Subcutaneous abdominal adipose tissue (tissue), 5 donors: ENCODE measurements around the gene SDC3.

Experiments
- H3K27ac ChIP-seq: one replicate; pipeline ENCODE4 v1.7.0; 2013; ENCODE audit warnings: low read depth, mild to moderate bottlenecking, inconsistent platforms, low read length, moderate library complexity
- H3K27me3 ChIP-seq, 5 donors: one replicate each; pipeline ENCODE4 v1.7.0; 2013; ENCODE audit warnings: low read length in 5 of 5, inconsistent platforms in 1 of 5; ENCODE audit not compliant: control insufficient read depth in 5 of 5, insufficient read depth in 4 of 5
- H3K36me3 ChIP-seq, 5 donors: one replicate each; pipeline ENCODE4 v1.7.0; 2013; ENCODE audit warnings: low read length in 5 of 5; ENCODE audit not compliant: control insufficient read depth in 5 of 5, insufficient read depth in 5 of 5
- H3K4me1 ChIP-seq, 5 donors: one replicate each; pipeline ENCODE4 v1.7.0; 2013; ENCODE audit warnings: low read length in 5 of 5, mild to moderate bottlenecking in 3 of 5, moderate library complexity in 1 of 5; ENCODE audit not compliant: control insufficient read depth in 5 of 5, insufficient read depth in 5 of 5
- H3K4me3 ChIP-seq, 5 donors: one replicate each; pipeline ENCODE4 v1.7.0; 2013; ENCODE audit warnings: low read length in 5 of 5, low read depth in 1 of 5
- H3K9ac ChIP-seq, 5 donors: one replicate each; pipeline ENCODE4 v1.7.0; 2013; ENCODE audit warnings: low read length in 5 of 5, mild to moderate bottlenecking in 4 of 5, moderate library complexity in 3 of 5
- H3K9me3 ChIP-seq, 5 donors: one replicate each; pipeline ENCODE4 v1.7.0; 2013; ENCODE audit warnings: low read length in 5 of 5; ENCODE audit not compliant: control insufficient read depth in 5 of 5
- donor health status: healthy.
- donor health status: healthy.
- donor health status: healthy.
- donor health status: healthy.
- donor health status: healthy.

SDC3 gene

DNA sequence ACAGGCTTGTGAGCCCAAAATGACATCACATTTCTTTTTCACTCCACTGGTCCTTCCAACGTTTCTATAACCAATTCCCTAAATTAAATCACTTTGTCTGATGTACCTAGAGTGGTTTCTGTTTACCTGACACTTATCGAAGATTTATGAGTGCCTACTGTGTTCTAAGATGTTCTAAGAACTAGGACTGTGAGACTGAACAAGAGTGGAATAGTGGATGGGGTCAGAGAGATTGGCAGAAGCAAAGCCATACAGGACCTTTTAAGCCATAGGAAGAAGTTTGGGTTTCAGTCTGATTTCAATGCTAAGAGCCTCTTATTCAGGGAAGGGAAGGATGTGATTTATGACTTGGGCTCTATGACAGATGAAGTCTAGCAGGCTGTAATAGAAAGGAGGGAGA lies 78.7 kb downstream of the SDC3 start:
- peaks cover 0 to 33% (median 21%) of the 10 kb centered on the region in 5 donors for H3K4me1 ChIP-seq
- no peaks in the 10 kb centered on the region for H3K27me3 ChIP-seq
- no peak overlapping the region for H3K9ac ChIP-seq
- no peaks in the 10 kb centered on the region for H3K36me3 ChIP-seq
- H3K27ac ChIP-seq = peak overlapping the region; percentile 38
- H3K4me3 ChIP-seq = no peak overlapping the region
- H3K9me3 ChIP-seq = no peaks in the 10 kb centered on the region

DNA sequence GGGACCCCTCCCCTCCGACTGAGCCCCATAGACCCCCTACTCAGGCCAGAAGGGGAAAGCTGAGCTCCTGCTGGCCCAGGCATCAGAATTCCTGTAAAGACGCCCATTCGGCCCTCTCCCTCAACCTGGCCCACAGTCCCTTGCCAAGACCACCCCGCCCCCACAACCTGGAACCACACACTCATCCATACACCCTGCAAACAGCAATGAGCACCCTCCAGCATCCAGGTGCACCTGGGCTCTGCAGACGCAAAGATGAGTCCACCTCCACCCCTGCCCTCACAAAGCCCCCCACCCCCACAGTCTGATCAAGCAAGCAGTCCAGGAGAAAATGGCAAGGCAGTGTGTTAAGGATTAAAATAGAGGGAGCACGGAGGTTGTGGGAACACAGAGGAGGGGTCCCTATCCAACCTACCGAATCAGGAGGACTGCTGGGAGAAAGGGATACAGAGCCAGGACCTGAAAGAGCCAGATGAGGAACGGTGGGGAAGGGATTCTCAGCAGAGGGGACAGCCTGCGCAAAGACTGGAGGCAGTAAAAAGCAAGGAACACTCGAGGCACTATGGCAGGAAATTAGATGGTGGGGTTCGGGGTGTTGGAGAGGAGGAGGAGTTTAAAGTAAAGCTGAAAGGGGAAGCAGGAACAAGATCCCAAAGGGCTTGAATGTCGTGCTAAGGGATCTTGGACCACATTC lies 83.7 kb downstream of the SDC3 start:
- Histone ChIP-seq H3K27me3 (no peaks in the 10 kb centered on the region), H3K4me1 (peaks cover 13 to 56% (median 53%) of the 10 kb centered on the region in 5 donors), H3K9ac (peak overlapping the region in 2 of 5 donors; percentile 83 to 88), H3K36me3 (no peaks in the 10 kb centered on the region), H3K4me3 (peak overlapping the region in 2 of 5 donors; percentile 67 to 75), H3K9me3 (no peaks in the 10 kb centered on the region), H3K27ac (peak overlapping the region; percentile 97)

DNA sequence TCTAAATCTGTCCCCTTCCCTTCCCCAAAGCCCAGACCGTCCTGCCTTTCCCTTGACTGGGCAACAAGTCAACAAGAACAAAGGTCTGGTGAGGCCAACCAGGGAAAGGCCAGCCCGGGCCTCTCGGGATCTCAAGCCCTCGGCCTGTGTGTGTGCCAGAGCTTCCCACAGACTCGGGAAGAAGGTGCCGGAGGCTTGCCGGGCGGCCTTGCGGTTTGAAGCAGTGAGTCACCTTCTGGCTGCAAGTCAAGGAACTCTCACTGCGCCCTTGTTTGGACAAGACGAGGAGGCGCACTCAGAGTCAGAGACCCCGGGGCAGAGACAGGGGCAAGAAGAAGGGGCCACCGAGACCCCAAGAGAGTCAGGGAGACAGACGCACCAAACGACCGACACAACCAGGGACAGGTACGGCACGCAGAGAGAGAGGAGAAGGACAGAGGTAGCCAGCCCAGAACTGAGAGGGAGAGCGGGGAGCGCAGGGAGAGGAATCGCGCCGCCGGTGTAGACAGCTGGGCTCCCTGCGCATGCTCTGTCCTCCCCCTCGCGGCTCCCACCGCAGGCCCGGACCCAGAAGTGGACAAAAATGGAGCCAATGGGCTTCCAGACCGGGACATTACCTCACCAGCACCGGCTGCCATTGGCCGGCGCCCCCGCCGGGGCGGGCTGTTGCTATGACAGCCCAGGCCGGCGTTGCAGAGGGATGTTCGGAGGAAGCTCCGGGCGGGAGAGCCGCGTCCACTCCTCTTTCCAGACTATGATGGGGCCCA lies 84.4 kb downstream of the SDC3 start:
- Histone ChIP-seq H3K9ac (peak overlapping the region; percentile 71 to 88 (median 83)), H3K36me3 (no peaks in the 10 kb centered on the region), H3K9me3 (no peaks in the 10 kb centered on the region), H3K27me3 (no peaks in the 10 kb centered on the region), H3K4me3 (peak overlapping the region; percentile 59 to 75 (median 65)), H3K27ac (peak overlapping the region; percentile 97), H3K4me1 (peaks cover 13 to 52% (median 49%) of the 10 kb centered on the region in 5 donors)

DNA sequence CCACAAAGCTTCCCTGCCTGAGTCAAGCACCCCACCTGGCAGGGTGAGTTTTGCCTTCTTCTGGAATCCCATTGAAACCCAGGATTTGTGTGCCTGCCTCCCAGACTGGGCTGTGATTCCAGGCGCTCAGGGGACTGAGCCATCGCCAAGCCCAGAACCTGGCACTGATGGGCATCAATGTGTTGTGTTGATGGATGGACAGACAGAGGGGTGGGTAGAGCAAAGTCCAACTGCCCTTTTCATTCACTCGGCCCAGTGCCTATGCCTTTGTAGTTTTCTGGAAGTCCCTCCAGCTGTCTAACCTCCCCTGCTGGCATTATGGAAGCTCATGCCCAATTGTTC lies 85.0 kb downstream of the SDC3 start:
- no peaks in the 10 kb centered on the region for H3K36me3 ChIP-seq
- peak overlapping the region; percentile 21 to 75 (median 65) for H3K4me3 ChIP-seq

DNA sequence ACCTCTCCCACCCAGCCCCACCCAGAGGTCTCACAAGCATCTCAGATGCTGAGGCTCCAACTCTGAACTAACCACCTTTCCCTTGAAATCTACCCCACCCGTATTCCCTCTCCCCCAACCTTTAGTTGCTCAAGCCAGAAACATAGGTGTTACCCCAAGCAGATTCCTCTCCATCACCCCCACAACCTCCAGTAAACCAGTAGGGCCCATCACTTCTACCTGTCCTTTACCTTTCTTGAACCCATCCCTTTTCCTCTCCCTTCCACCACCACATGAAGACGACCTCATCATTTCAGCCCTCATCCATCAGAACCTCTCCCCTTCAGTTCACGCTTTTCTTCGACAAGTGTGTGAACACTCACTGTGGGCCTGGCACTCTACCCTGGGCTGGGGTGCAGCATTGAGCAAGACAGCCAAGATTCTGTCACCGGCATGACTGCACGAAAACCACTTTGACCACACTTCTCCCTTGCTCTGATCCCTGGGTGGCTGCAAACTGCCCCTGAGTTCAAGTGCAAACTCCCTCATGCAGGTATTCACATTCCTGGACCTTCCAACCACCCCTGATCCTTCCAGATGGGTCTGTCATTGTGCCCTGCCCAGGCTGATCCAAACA lies 85.5 kb downstream of the SDC3 start:
- Histone ChIP-seq H3K27me3 (no peaks in the 10 kb centered on the region), H3K9me3 (no peaks in the 10 kb centered on the region), H3K27ac (peak overlapping the region; percentile 97), H3K36me3 (no peaks in the 10 kb centered on the region), H3K4me3 (peak overlapping the region in 2 of 5 donors; percentile 59 to 67), H3K4me1 (peaks cover 13 to 49% (median 40%) of the 10 kb centered on the region in 5 donors), H3K9ac (peak overlapping the region in 4 of 5 donors; percentile 49 to 88 (median 64))

More for the DNA sequence above, 85.0 kb downstream of the SDC3 start:
- Histone ChIP-seq H3K4me1 (peaks cover 13 to 49% (median 45%) of the 10 kb centered on the region in 5 donors), H3K9me3 (no peaks in the 10 kb centered on the region), H3K27me3 (no peaks in the 10 kb centered on the region), H3K9ac (peak overlapping the region in 4 of 5 donors; percentile 49 to 88 (median 74)), H3K27ac (peak overlapping the region; percentile 97)

DNA sequence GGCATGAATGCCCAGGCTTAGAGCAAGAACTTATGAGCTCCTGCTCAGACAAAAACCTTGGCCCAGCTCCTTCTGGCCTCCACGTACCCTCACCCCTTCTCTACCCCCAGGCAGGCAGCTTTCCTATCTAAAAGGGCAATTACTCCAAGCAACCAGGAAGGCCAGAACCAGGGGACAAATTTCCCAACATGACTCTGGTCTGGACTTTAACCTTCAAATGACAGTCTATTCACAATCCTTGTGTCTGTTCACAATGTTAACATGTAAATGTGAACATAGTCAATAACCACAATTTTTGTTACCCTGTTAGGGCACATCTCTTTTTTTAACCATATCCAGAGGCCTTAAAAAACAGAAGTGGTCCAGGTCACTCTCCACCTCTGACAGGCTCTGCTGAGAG lies 86.6 kb downstream of the SDC3 start:
- Histone ChIP-seq H3K4me1 (peaks cover 17 to 58% (median 44%) of the 10 kb centered on the region in 5 donors), H3K27me3 (peaks cover 0 to 4% (median 0%) of the 10 kb centered on the region in 5 donors), H3K36me3 (no peaks in the 10 kb centered on the region), H3K9me3 (no peaks in the 10 kb centered on the region), H3K9ac (peak overlapping the region in 1 of 5 donors; percentile 8), H3K27ac (peak overlapping the region; percentile 8), H3K4me3 (no peak overlapping the region)

DNA sequence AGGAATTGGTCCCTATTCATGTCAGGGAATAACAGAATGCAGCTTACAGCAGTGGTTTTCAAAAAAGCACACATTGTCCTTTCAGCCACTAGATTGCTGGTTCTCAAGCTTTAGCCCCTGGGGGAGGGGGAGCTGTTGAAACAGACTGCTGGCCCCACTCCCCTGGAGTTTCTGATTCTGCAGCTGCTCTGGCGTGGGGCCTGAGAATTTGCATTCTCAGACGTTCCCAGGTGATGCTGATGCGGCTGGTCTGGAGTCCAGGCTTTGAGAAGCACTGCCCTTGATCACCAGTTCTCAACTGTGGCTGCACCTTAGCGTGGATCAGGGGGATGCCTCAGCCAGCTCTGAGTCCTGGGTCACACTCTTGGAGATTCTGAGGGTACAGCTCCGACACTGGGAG lies 88.3 kb downstream of the SDC3 start:
- H3K27ac ChIP-seq = no peak overlapping the region
- peaks cover 0 to 11% (median 2%) of the 10 kb centered on the region in 5 donors for H3K27me3 ChIP-seq
- H3K4me1 ChIP-seq = peaks cover 22 to 69% (median 52%) of the 10 kb centered on the region in 5 donors
- H3K36me3 ChIP-seq = no peaks in the 10 kb centered on the region
- no peak overlapping the region for H3K9ac ChIP-seq
- H3K9me3 ChIP-seq = no peaks in the 10 kb centered on the region
- no peak overlapping the region for H3K4me3 ChIP-seq
